Adipose tissue (tissue), 3 donors: ENCODE data around the gene HIP1R. TPM values are rescaled to one million over a fixed set of nuclear protein-coding genes. Genes with fewer than 3 reads are reported as not detected.

Experiments used
- H3K27ac ChIP-seq: one replicate; pipeline ENCODE4 v1.5.1; 2013; ENCODE audit warnings: low read depth, low read length
- WGBS, 3 donors: extraction: QIAGEN DNeasy Blood & Tissue Kit; methylation state at CpG; one replicate each; pipeline ENCODE4 v1.1.7; 2013; 5-methylcytosine and 5-hydroxymethylcytosine counted together
- polyA plus RNA-seq, 3 donors: library from polyadenylated mRNA; stranded (reverse); fragments of 200-250 nt; gene quantifications; one replicate each; pipeline ENCODE4 v1.2.3, GENCODE V29; 2013
- donor health status: healthy with polysubstance abuse.
- donor health status: Bipolar disorder and iron deficiency.
- donor health status: healthy.

Gene HIP1R
- polyA plus RNA-seq, 3 donors: 27.0 to 62.4 (median 42.4) TPM

DNA sequence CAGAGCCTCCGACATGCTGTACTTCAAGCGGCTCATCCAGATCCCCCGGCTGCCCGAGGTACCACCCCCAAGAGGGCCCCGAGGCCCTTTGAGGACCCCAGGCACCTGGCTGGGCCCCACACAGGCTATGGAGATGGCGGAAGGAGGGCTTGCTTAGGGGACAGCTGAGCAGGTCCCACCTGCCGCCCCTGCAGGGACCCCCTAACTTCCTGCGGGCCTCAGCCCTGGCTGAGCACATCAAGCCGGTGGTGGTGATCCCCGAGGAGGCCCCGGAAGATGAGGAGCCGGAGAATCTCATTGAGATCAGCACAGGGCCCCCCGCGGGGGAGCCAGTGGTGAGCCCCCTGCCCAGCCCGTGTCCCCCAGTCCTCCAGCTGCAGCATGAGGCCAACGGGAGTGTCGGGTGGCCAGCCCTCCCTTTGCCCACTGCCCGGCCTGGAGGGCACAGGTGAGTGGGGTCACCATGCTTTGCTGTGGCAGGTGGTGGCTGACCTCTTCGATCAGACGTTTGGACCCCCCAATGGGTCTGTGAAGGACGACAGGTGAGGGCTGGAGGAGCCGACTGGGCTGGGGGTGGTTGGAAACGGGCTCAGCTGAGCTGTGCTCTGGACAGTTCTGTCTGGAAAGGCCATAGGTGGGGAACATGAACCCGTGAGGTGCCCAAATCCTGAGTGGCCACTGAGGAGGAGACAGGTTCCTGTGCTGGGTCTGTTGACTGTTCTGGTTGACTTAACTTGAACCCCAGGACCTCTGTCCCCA lies 20.0 kb downstream of the HIP1R start:
- 86 to 91% (median 90%) methylated on average over 24 of the region's 24 CpGs for WGBS, 3 donors
- H3K27ac ChIP-seq: no peak overlapping the region

- 89 to 93% (median 92%) methylated on average over 35 to 40 of the region's 40 CpGs for WGBS, 3 donors
- no peak overlapping the region for H3K27ac ChIP-seq
Measured at GRCh38 chr12:122855928-122856831, 20.9 kb downstream of the HIP1R start.

DNA sequence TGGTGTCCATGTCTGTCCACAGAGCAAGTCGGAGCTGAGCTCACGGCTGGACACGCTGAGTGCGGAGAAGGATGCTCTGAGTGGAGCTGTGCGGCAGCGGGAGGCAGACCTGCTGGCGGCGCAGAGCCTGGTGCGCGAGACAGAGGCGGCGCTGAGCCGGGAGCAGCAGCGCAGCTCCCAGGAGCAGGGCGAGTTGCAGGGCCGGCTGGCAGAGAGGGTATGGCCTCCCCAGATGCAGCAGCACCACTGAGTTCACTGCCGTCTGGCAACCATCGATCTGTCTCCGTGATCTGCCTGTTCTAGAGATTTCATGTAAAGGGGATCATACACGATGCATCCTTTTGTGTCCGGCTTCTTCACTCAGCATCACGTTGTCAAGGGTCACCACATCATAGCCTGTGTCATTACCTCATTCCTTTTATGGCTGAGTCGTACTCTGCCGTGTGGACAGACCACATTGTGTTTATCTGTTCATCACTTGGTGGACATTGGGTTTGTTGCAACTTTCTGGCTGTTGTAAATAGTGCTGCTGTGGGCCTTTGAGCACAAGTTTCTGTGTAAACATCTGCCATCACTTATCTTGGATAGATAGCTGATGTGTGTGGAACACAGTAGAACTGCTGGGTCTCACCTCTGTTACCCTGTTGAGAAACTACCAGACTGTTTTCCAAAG lies 21.9 kb downstream of the HIP1R start:
- no peak overlapping the region for H3K27ac ChIP-seq
- 86 to 89% (median 88%) methylated on average over 24 of the region's 24 CpGs for WGBS, 3 donors

- WGBS, 3 donors: 81 to 90% (median 84%) methylated on average over 14 of the region's 14 CpGs
- no peak overlapping the region for H3K27ac ChIP-seq
Measured at GRCh38 chr12:122858171-122858570, 22.9 kb downstream of the HIP1R start.

GRCh38 chr12:122858591-122859302 lies 23.5 kb downstream of the HIP1R start:
- WGBS, 3 donors: 82 to 92% (median 90%) methylated on average over 22 of the region's 22 CpGs
- no peak overlapping the region for H3K27ac ChIP-seq

GRCh38 chr12:122859303-122860039 lies 24.2 kb downstream of the HIP1R start:
- no peak overlapping the region for H3K27ac ChIP-seq
- 77 to 82% (median 77%) methylated on average over 20 to 26 of the region's 26 CpGs for WGBS, 3 donors

- 28 to 44% (median 43%) methylated on average over 28 of the region's 28 CpGs for WGBS, 3 donors
- no peak overlapping the region for H3K27ac ChIP-seq
Measured at GRCh38 chr12:122860040-122860853, 25.0 kb downstream of the HIP1R start.

DNA sequence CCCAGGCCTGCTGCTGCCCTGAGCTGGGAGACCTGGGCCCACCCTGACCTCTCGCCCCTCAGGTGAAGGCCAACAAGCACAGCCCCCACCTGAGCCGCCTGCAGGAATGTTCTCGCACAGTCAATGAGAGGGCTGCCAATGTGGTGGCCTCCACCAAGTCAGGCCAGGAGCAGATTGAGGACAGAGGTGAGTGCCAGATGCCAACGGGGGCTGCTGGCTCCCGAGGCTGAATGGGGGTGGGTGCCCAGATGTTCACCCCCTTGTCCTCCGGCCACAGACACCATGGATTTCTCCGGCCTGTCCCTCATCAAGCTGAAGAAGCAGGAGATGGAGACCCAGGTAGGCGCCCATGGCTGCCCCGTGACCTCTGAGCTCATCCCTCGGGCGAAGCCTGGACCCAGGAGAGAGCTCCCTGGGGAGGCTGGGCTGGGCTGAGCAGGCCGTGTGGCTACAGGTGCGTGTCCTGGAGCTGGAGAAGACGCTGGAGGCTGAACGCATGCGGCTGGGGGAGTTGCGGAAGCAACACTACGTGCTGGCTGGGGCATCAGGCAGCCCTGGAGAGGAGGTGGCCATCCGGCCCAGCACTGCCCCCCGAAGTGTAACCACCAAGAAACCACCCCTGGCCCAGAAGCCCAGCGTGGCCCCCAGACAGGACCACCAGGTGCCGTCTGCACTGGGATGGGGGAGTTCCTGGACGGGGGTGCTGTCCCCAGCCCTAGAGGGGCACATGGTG lies 25.8 kb downstream of the HIP1R start:
- H3K27ac ChIP-seq: no peak overlapping the region
- 72 to 86% (median 81%) methylated on average over 23 of the region's 23 CpGs for WGBS, 3 donors

- 65 to 77% (median 72%) methylated on average over 5 of the region's 5 CpGs for WGBS, 3 donors
- H3K27ac ChIP-seq: no peak overlapping the region
Measured at GRCh38 chr12:122861587-122861970, 26.3 kb downstream of the HIP1R start.

DNA sequence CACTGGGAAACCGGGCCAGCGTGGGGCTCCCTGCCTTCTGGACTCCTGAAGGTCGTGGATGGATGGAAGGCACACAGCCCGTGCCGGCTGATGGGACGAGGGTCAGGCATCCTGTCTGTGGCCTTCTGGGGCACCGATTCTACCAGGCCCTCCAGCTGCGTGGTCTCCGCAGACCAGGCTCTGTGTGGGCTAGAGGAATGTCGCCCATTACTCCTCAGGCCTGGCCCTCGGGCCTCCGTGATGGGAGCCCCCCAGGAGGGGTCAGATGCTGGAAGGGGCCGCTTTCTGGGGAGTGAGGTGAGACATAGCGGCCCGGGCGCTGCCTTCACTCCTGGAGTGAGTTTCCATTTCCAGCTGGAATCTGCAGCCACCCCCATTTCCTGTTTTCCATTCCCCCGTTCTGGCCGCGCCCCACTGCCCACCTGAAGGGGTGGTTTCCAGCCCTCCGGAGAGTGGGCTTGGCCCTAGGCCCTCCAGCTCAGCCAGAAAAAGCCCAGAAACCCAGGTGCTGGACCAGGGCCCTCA lies 26.9 kb downstream of the HIP1R start:
- H3K27ac ChIP-seq: no peak overlapping the region
- WGBS, 3 donors: 61 to 72% (median 64%) methylated on average over 20 of the region's 20 CpGs

- WGBS, 3 donors: 43 to 69% (median 62%) methylated on average over 11 to 12 of the region's 12 CpGs
- no peak overlapping the region for H3K27ac ChIP-seq
Measured at GRCh38 chr12:122862872-122863701, 27.8 kb downstream of the HIP1R start.

- 79 to 84% (median 82%) methylated on average over 5 of the region's 5 CpGs for whole genome bisulfite sequencing, 3 donors
- H3K27ac ChIP-seq: no peak overlapping the region
Measured at GRCh38 chr12:122864894-122865253, 29.6 kb downstream of the HIP1R start.

DNA sequence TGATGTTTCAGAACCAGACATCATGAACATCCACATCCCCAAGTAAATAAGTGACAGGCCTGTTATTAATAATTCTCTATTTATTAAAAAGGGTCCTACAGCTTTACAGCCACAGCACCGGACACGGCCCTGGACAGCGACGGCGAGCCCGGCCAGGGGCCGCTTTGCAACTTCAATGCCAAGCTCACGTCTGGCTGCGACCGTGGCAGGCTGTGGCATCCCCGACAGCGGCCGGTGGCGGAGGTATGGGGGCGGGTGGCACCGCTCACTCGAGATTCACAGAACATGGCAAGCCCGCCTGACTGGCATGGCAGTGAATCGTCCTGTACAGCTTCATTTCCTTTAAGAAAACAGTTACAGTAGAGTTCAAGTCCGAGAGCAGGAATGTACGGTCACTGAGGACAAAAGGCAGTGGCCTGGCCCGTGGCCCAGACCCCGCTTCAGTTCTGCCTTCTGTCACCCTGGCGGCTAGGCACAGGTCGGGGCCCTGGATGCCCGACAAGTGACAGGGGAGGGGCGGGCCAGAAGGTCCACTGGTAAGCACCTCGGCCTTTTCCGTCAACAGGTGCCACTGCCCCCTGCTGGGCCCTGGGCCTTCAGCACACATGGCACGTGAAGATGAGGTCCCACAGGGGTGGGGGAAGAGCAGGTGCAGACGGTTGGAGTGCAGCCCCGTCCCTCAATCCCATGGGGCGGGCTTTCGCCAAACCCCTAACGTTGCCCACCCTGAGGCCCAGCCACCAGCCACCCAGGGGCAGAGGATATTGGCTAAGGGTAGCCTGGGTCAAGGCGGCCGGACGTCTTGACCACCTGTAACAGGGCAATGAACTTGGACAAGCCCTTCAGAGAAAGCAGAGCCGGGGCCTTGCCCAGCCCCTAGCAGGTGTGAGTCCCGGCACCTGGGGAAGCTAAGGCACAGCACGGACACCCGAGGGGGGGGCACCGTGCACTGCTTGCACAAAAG lies 30.3 kb downstream of the HIP1R start:
- 52 to 79% (median 76%) methylated on average over 43 of the region's 43 CpGs for WGBS, 3 donors

DNA sequence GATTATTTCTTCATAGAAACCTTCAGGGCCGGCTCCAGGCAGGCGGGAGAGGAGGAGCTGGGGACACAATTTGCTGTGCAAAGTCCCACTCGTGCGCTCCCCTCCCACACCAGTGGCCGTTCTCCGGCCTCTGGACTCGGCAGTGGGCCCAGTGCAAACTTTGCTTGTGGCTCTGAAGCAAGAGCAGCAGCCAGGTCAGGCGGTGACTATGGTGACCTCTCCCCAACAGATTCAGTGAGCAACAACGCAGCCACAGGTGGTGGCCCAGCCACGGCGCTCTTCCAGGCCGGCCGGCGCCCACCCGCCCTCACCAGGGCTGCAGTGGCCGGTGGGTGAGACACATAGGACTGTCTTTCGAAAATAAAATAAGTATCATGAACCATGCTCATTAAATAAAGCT lies 31.1 kb downstream of the HIP1R start:
- H3K27ac ChIP-seq: no peak overlapping the region
- 61 to 93% (median 92%) methylated on average over 17 of the region's 17 CpGs for WGBS, 3 donors

More for the DNA sequence above, 30.3 kb downstream of the HIP1R start:
- H3K27ac ChIP-seq: no peak overlapping the region
